ENCODE data around the gene PDS5B.

The PDS5B gene

GRCh38 chr13:32722340-32722739 lies 136.1 kb downstream of the PDS5B start:
- no peak overlapping the region for H3K27ac ChIP-seq (ENCODE audit: low read depth, low read length)
- H4K20me1 ChIP-seq (ENCODE audit: control insufficient read depth, insufficient read depth, low read depth, low read length): no peaks in the 10 kb centered on the region
- no peaks in the 10 kb centered on the region for H3K27me3 ChIP-seq (ENCODE audit: control insufficient read depth, low read length)
- H3F3A ChIP-seq (ENCODE audit: control insufficient read depth, insufficient read depth): no peaks in the 10 kb centered on the region
- H3K9me2 ChIP-seq (replicated peaks; ENCODE audit: control insufficient read depth, low read length): no peaks in the 10 kb centered on the region
- H3K4me2 ChIP-seq (ENCODE audit: low read length): no peak overlapping the region
- TF ChIP-seq, protein P1, sequence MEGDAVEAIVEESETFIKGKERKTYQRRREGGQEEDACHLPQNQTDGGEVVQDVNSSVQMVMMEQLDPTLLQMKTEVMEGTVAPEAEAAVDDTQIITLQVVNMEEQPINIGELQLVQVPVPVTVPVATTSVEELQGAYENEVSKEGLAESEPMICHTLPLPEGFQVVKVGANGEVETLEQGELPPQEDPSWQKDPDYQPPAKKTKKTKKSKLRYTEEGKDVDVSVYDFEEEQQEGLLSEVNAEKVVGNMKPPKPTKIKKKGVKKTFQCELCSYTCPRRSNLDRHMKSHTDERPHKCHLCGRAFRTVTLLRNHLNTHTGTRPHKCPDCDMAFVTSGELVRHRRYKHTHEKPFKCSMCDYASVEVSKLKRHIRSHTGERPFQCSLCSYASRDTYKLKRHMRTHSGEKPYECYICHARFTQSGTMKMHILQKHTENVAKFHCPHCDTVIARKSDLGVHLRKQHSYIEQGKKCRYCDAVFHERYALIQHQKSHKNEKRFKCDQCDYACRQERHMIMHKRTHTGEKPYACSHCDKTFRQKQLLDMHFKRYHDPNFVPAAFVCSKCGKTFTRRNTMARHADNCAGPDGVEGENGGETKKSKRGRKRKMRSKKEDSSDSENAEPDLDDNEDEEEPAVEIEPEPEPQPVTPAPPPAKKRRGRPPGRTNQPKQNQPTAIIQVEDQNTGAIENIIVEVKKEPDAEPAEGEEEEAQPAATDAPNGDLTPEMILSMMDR (IDR thresholded peaks at IDR 0.05; ENCODE audit: low read depth, low read length, poor library complexity, severe bottlenecking): no peak
- no peak for TF ChIP-seq EZH2phosphoT487 (IDR thresholded peaks at IDR 0.05; ENCODE audit: borderline replicate concordance, low read length)
- no peaks in the 10 kb centered on the region for H3K9me3 ChIP-seq (ENCODE audit: control insufficient read depth, insufficient read depth, low read length)
- no peaks in the 10 kb centered on the region for H3K4me1 ChIP-seq (ENCODE audit: control insufficient read depth, low read length)
- no peak overlapping the region for H3K4me3 ChIP-seq (ENCODE audit: low read length)
- H3K79me2 ChIP-seq (ENCODE audit: control insufficient read depth, low read length): no peaks in the 10 kb centered on the region
- H3K36me3 ChIP-seq (ENCODE audit: control insufficient read depth, low read length): peaks cover 35% of the 10 kb centered on the region

DNA sequence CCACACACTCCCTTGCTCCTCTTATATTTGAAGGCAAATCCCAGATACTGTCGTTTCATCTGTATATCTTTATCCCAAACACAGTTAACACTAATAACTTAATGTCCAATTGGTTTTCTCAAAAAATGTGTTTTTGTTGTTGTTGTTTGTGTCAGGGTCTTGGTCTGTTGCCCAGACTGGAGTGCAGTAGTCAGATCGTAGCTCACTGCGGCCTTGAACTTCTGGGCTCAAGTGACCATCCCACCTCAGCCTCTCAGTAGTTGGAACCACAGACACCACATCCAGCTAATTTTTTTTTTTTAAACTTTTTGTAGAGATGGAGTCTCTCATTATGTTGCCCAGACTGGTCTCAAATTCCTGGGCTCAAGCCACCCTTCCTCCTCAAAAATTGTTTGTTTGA lies 137.7 kb downstream of the PDS5B start:
- no peaks in the 10 kb centered on the region for H3K4me1 ChIP-seq (ENCODE audit: control insufficient read depth, low read length)
- H3K27ac ChIP-seq (ENCODE audit: low read depth, low read length): no peak overlapping the region
- no peak overlapping the region for H3K4me3 ChIP-seq (ENCODE audit: low read length)
- H3K27me3 ChIP-seq (ENCODE audit: control insufficient read depth, low read length): no peaks in the 10 kb centered on the region
- no peak overlapping the region for H3K4me2 ChIP-seq (ENCODE audit: low read length)
- no peaks in the 10 kb centered on the region for H3K9me2 ChIP-seq (replicated peaks; ENCODE audit: control insufficient read depth, low read length)
- no peak for TF ChIP-seq EZH2phosphoT487 (IDR thresholded peaks at IDR 0.05; ENCODE audit: borderline replicate concordance, low read length)
- TF ChIP-seq, protein P1 (IDR thresholded peaks at IDR 0.05; ENCODE audit: low read depth, low read length, poor library complexity, severe bottlenecking): no peak
- H3K79me2 ChIP-seq (ENCODE audit: control insufficient read depth, low read length): peaks cover 6% of the 10 kb centered on the region
- no peaks in the 10 kb centered on the region for H3K9me3 ChIP-seq (ENCODE audit: control insufficient read depth, insufficient read depth, low read length)
- no peaks in the 10 kb centered on the region for H3F3A ChIP-seq (ENCODE audit: control insufficient read depth, insufficient read depth)
- no peaks in the 10 kb centered on the region for H4K20me1 ChIP-seq (ENCODE audit: control insufficient read depth, insufficient read depth, low read depth, low read length)
- peaks cover 32% of the 10 kb centered on the region for H3K36me3 ChIP-seq (ENCODE audit: control insufficient read depth, low read length)

GRCh38 chr13:32726374-32727037 lies 140.3 kb downstream of the PDS5B start:
- TF ChIP-seq, protein P1 (IDR thresholded peaks at IDR 0.05; ENCODE audit: low read depth, low read length, poor library complexity, severe bottlenecking): no peak
- TF ChIP-seq EZH2phosphoT487 (IDR thresholded peaks at IDR 0.05; ENCODE audit: borderline replicate concordance, low read length): no peak
- Histone ChIP-seq H3K9me2 (replicated peaks; ENCODE audit: control insufficient read depth, low read length) (no peaks in the 10 kb centered on the region), H4K20me1 (ENCODE audit: control insufficient read depth, insufficient read depth, low read depth, low read length) (no peaks in the 10 kb centered on the region), H3K4me1 (ENCODE audit: control insufficient read depth, low read length) (no peaks in the 10 kb centered on the region), H3K79me2 (ENCODE audit: control insufficient read depth, low read length) (peaks cover 6% of the 10 kb centered on the region), H3K9me3 (ENCODE audit: control insufficient read depth, insufficient read depth, low read length) (no peaks in the 10 kb centered on the region), H3K36me3 (ENCODE audit: control insufficient read depth, low read length) (peaks cover 25% of the 10 kb centered on the region), H3K4me3 (ENCODE audit: low read length) (no peak overlapping the region), H3F3A (ENCODE audit: control insufficient read depth, insufficient read depth) (no peaks in the 10 kb centered on the region), H3K27ac (ENCODE audit: low read depth, low read length) (no peak overlapping the region), H3K27me3 (ENCODE audit: control insufficient read depth, low read length) (no peaks in the 10 kb centered on the region), H3K4me2 (ENCODE audit: low read length) (no peak overlapping the region)

All from DOHH2 (cell line).